GM19438 (cell line): ENCODE data around the gene SPX.

Experiments
- ATAC-seq: cut with Tn5 transposase; IDR thresholded peaks from one replicate; pipeline ENCODE4 v1.9.1; 2021; ENCODE audit warnings: low read depth; ENCODE audit not compliant: unreplicated experiment

Gene SPX

DNA sequence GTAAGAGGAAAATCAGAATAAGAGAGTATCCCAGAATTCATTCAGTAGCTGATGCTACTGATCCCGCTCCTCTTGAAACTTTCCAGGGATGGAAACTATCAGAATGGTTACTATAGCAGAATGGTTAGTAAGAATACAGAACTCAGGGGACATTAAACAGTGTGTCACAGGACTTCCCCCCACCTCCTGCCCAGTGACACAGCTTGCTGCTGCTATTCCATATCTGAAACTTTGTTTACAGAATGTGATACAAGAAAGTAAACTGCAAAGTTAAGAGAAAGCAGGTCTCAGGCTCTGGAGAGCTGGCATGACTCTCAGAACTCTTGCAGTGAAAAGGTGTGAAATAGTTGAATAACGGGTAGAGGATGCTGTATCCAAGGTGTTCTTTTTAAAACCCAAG, 3.4 kb downstream of the SPX start:
- no peak for ATAC-seq

DNA sequence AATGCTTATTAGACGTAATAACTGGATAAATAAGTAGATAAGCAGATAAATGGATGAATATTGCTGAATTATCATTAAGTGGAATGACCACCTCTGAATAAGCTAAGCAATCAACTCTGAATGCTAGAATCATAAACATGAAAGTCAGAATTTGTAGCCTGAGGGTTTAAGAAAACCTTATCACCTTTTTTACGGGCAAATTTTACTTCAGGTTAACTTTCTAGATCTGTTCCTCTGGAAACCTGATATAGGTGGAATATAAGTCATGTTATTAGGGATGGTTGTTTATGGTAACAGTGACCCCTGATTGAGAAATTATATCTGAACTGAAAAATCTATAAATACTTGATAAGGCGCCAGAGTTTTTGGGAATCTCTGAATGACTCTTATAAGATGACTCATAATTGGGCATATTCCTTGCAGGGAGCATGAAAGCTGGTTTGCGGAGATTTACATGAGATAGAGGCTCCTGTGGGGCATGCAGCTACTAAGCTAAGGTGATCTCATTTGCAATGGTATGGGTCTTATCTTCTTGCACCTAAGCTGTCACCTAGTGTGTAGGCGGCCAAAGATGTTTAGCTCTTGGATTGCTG, 12.1 kb downstream of the SPX start:
- no peak for ATAC-seq

GRCh38 chr12:21539797-21540196, 13.7 kb downstream of the SPX start:
- no peak for ATAC-seq

- no peak for ATAC-seq
Measured at GRCh38 chr12:21541773-21542172, 15.7 kb downstream of the SPX start.

DNA sequence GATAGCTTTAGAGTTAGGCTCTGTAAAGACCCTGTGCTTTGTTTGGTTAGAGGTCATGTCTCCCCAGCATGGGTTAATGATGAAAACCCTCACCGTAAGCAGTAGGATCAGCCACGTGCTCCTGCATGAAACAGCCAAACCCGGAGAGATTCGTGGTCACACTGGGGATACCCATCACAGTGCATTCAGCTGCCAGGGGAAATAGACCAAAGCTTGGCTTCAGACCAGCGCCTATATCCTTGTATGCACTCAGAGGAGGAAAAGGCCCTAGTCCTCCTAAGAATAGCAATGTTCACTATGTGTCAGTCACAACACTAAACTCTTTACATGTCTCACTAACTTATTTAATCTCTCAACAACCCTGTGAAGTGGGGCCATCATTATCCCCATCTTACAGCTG, 16.3 kb downstream of the SPX start:
- no peak for ATAC-seq

GRCh38 chr12:21543151-21543550, 17.1 kb downstream of the SPX start:
- no peak for ATAC-seq

DNA sequence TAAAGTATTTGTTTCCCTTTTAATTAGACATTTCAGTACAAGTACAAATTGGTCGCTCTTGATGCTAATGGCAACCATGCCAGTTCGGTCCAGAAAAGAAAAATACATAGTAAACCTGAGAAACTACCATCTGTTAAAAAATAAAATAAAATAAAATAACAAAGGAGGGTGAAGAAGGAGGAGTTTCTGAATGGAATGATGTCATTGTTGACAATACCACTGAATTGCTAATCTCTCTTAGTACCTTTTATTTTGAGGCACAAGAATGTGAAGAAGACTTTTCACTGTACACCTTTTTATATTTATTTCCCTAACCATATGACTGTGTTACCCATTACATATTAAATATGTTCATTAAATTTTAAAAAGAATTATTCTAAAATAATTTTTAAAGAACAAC, 19.5 kb downstream of the SPX start:
- no peak for ATAC-seq

- no peak for ATAC-seq
Measured at GRCh38 chr12:21546716-21547115, 20.6 kb downstream of the SPX start.

GRCh38 chr12:21547437-21547836, 21.3 kb downstream of the SPX start:
- no peak for ATAC-seq

GRCh38 chr12:21551841-21552465, 25.9 kb downstream of the SPX start:
- no peak for ATAC-seq

GRCh38 chr12:21552635-21553328, 26.7 kb downstream of the SPX start:
- no peak for ATAC-seq

GRCh38 chr12:21553329-21553675, 27.2 kb downstream of the SPX start:
- ATAC-seq, result no peak

DNA sequence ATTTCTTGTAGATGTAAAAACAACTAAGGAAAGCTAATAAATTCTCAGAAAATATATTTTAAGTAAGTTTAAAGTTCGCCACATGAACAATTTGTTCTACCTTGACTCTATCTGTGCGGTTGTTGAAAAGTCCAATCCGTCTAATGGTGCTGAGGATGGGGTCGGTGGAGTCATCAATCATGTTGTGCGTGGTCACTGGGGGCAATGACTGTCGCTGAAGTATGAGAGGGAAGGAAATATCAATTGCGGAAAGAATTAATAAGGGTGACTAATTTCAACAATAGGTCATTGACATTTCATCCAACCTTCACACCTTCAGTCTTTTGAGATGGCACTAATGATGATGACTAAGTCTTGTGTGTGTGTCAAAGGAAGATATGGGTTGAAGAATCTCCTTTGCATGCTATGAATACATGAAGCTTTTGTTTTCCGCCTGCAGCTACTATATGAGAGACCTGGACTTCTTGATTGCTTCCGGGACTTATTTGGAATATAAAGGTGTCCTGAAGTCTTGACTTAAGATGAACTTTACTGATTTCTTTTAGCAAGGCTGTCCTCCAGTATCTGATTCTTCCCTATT, 32.1 kb downstream of the SPX start:
- no peak for ATAC-seq

GRCh38 chr12:21559855-21560569, 33.9 kb downstream of the SPX start:
- no peak for ATAC-seq

GRCh38 chr12:21561158-21561557, 35.1 kb downstream of the SPX start:
- no peak for ATAC-seq

DNA sequence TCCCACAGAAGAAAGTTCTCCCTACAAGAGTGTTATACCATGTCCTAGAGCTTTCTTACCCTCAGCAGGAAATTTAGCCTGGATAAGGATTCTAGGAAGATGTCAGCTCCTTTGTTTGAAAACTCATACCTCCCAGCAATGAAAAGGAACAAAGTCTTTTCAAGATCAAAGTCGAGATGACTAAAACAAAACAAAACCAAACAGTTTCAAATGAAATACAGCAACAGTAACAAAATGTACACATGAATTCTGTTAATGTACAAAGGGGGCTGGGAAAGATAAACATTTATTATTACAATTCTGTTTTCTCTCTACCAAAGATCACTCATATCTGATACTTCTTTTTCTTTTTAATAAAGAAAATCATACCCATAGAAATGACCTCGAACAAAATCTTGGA, 36.8 kb downstream of the SPX start:
- no peak for ATAC-seq

DNA sequence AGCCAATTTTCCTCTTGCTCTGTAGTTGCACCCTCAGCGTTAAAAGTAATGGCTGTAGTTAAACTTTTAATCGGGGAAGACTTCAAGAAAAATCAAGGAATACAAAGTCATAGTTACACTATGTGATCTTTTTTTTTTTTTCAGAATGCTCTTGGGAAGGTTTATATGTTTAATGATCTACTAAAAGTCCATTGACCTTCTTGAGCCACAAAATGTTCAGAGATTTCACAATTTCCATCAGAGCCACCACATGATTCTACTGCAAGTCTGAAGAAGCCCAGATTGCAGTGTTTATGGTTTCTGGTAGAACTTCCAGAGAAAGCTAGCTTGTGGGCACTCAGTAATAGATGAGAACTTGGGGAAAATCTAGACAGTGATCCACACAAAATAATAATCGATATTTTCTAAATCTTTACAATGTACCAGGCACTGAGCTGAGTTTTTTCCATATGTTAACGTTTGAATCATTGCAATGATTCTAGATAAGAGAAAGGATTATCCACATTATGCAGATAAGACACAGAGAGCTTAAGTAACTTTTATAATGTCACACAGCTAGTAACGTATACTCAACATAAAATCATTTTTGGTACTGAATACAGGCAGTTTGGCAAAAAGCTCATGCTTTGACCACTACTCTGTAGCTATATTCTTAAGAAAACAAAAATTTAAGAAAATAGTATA, 40.3 kb downstream of the SPX start:
- ATAC-seq, result no peak

GRCh38 chr12:21566907-21567394, 40.9 kb downstream of the SPX start:
- no peak for ATAC-seq

GRCh38 chr12:21568115-21568514, 42.0 kb downstream of the SPX start:
- ATAC-seq, result no peak

DNA sequence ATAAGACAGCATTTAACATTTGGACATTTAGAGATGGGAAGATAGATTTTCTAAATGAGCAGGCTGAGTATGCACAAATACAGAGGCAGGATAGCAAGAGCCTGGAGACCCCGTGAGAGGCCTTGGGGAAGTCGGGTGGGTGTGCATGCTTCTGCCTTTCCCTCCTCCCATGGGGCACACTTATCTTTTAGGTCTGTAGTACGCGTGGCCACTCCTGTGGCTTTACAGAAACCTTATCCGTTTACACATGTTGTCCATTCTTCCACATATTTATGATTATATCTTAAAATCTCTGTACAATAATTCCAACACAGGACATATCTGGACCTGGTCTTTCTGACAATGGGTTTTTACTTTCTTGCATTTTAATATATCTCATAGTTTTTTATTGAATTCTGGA, 45.0 kb downstream of the SPX start:
- ATAC-seq, result no peak
